NCI-H1930 (cell line): Measurements from ENCODE around the gene ACSF2.
"Not testable (repeated sequence)": the region's sequence is repeated elsewhere in the genome, so short reads cannot be mapped to it uniquely, and the experiment has no call there.

ENCODE experiments used
- DNase-seq, 2 experiments: peaks; one replicate each; lab custom pipeline; 2025; lab: John Stamatoyannopoulos, UW

ACSF2 gene

DNA sequence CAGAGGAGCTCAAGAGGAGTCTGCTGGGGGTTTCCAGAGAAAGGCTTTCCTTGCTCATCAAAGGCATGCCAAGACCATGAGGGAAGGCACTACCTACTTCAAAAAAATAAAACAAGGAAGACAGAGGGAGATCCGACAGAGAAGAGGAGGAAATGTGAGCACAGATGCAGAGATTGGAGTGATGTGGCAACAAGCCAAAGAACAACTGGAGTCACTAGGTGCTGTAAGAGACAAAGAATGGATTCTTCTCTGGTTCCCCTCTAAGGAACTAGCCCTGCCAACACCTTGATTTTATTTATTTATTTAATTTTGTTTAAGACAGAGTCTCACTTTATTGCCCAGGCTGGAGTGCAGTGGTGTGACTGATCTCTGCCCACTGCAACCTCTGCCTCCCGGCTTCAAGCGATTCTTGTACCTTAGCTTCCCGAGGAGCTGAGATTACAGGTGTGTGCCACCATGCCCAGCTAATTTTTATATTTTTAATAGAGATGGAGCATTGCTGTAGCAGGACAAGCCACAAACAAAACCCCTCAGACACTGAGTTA is 13.8 kb upstream of the ACSF2 start:
- no peak for DNase-seq

DNA sequence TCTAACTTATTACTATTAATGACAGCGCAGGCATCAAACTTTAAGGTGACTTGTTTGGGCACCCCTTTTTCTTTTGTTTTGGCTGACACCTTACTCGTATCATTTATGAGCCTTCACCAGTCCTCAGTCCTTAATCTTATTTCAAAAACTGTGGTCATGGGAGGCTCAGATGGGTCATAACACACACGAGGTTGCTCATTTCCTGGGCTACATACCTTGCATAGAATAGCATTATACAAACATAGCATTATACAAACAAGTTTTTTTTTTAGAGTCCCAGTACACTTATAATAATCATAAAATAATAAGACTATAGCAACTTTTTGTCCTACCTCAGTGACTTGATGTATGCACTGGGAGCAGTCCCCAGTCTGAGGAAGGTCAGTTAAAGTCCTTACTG is 11.2 kb upstream of the ACSF2 start:
- no peak for DNase-seq

GRCh38 chr17:50419577-50419976 is 6.4 kb upstream of the ACSF2 start:
- DNase-seq, result not testable (repeated sequence)

DNA sequence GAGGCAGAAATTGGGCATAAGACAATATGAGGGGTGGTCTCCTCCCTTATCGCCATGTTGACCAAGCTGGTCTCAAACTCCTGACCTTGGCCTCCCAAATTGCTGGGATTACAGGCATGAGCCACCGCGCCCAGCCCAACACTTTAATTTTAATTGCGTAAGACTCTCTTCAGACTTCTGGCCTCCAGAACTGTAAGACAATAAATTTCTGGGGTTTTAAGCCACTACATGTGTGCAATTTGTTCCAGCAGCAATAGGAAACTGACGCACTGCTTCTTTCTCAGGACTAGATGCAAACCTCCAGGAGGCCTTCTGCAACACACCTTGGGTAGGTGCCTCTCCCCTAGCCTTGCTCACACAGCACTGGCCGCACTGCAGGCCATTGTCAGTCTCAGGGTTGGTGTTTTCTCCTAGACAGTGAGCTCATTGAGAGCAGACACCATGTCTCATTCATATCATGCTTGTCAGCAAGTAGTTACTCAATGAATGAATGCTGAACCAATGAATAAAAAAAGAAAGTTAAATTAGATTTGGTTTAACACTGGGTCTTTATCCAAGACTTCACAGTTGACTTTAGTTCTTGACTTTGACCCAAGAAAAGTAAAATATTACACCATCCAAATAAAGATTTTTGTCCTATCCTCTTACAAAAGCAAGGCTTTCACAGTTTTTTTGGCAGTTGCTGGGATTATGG is 5.5 kb upstream of the ACSF2 start:
- DNase-seq, result no peak

DNA sequence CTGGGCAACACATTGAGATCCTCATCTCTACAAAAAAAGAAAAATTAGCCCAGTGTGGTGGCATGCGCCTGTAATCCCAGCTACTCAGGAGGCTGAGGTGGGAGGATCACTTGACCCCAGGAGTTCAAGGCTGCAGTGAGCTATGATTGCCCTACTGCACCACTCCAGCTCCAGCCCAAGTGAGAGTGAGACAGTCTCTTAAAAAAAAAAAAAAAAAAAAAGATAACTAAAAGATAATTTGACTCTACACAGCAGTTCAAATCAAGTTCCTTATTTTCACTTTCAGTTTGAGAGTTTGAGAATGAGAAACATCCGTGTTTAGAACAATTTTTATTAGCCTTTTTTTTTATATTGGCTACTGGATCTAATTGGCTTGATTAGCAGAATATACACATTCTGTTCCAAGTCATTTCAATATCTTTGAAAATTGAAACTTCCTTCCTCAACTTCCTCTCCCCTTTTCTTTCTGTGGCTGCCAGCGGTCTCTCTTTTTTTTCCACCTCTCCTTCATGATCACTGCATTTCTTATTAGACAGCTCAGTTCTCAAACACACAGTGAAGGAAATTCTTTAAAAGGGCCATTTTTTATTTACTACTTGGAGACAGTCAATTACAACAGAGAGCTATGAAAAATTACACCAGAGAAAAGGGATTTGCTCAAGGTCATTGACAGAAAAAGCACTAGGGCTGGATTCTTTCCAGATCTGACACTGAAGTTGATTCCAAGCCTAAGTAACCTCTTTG is 4.5 kb upstream of the ACSF2 start:
- DNase-seq, result no peak

- no peak for DNase-seq
Observed at GRCh38 chr17:50422738-50423137, 3.3 kb upstream of the ACSF2 start.

- no peak for DNase-seq
Observed at GRCh38 chr17:50423553-50424159, 2.4 kb upstream of the ACSF2 start.

DNA sequence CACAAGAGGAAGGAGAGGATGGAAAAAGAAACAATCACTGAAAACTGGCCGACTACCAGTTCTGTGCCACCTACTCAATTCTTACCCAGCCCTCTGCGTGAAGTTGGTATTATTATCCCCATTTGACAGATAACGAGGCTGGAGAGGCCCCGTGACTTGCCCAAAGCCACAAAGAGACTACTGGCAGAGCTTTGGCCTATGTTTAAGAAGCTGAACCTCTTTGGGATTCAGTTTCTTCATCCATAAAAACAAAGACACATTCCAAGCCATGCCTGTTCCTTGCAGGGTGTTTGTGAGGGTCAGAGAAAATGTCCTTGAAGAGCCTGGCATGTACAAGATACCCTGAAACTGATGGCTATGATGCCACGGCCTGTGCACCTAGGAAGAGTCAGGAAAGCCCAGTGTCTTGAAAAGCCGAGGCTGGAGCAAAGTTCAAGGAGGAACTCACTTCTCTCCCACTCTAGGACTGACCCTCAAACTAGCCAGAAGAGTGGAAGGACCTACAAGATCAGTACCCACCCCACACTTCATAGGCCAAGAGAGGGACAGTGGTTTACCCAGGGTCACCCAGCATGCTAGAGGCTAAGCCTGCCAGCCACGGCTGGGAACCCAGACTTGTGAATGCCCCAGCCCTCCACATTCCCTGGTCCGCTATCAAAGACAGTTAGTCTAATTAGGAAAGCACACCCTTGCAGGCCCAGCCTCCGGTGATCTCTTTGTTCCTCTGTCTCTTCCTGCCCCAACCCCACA is 1.6 kb upstream of the ACSF2 start:
- DNase-seq, result no peak

- no peak for DNase-seq
Observed at GRCh38 chr17:50424996-50425681, 879 bp upstream of the ACSF2 start.

DNA sequence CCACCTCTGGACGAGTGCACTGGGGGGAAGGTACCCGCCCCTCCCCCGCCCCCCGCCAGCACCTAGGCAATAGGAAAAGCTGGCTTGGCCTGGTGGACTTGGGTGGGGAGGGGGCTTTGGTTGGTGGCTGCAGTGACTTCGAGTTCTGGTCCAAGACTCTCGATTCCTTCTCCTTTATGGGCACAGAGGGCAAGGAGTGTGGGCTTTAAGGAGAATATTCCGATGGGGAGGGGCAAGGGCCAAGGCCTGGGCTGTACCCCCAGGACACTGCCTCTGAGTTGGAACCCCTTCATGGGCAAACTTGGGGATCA is 409 bp downstream of the ACSF2 start:
- no peak for DNase-seq

- DNase-seq, result no peak
Observed at GRCh38 chr17:50426814-50427787, 1.1 kb downstream of the ACSF2 start.

- not testable (repeated sequence) for DNase-seq
Observed at GRCh38 chr17:50428126-50428525, 2.1 kb downstream of the ACSF2 start.

- no peak for DNase-seq
Observed at GRCh38 chr17:50428831-50429424, 2.9 kb downstream of the ACSF2 start.

DNA sequence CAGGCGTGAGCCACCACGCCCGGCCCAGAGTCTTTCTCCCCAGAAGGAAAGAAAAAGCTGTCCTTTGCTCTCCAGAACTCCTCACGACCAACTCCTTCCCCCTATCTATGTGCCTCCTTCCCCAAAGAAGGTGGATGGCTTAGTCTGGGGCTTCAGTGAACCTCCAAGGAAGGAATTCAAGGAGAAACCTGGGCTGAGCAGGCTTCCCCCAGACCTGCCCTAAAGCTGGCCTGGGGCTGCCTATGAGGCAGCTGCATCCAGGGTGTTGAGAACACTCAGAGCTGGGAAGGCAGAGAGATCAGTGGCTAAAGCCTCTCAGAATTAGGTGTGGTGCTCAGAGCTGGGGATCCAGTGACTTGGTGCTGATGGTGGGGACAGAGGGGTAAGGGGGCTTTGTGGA is 3.8 kb downstream of the ACSF2 start:
- DNase-seq, result no peak

DNA sequence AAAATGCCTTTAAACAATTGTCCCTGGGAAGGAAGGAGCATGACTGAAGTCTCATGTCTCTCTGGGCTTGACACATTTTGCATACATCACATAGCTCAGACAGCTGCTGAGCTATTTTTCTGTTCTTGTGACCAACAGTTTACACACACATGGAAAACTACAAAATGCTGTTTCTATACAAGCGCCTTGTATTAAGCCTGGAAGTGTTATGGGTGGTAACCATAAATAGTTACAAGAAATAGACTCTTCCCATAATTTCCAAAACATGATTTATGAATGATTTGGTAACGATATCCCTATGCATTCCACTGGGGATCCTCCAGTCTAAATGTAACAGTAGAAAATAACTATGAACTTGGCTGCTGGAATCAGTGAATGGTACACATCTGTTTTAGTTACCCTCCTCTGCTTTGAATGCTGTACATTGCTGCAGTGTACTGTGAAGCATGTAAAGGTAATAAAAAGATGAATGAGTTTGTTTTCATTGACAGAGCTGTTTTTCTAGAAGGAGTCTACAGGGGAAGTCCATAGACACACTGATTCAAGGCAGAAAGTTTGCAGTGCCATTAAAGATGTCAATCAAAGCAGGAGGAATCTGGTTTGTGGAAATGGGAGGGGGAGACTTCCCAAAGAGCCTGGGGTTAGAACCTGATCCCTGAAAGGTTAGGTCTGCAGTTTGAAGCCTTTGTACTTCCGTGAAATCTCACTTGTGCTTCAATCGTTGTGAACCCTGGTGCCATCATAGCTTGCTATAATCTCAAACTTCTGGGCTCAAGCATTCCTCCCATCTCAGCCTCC is 5.0 kb downstream of the ACSF2 start:
- DNase-seq, result no peak

DNA sequence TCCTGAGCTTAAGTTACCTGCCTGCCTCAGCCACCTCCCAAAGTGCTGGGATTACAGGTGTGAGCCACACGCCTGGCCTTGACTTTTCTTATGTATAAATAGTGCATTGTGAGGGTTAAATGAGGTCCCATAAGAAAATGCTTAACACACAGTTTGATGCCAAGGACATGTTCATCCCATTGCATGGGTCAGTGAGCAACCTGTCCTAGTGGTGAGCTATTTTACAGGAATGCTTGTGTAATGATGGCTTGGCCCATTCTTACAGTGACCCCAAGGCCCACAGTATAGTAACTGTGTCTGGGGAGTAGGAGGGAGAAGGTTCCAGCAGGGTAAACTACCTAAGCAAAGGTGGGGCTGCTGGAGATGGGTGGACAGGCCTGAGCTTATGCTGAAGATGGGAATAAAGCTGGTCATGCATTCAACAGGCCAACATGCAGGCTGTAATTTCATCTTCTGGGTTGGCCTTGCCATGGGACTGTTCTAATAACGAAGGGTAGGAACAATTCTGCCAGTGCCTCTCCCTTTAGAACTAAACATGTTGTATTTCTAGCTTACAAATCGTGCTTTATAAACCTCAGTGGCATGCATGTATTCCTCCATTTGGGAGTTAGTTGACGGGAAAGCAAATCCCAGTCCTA is 6.2 kb downstream of the ACSF2 start:
- DNase-seq, result no peak

GRCh38 chr17:50437409-50437808 is 11.4 kb downstream of the ACSF2 start:
- no peak for DNase-seq

DNA sequence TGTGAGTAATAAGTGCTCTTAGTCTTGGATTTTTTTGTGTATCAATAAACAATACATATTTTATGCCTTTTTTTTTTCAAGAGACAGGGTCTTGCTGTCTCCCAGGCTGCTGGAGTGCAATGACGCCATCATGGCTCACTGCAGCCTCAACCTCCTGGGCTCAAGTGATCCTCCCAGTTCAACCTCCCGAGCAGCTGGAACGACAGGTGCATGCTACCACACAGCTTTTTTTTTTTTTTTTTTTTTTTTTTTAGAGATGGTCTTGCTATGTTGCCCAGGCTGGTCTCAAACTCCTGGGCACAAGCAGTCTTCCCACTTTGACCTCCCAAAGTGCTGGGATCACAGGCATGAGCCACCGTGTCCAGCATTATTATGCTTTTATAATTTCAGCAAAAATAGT is 13.0 kb downstream of the ACSF2 start:
- DNase-seq, result no peak
